Right lobe of liver (tissue), 6 donors: ENCODE results near the gene GALNT15. TPM values are rescaled to one million over a fixed set of nuclear protein-coding genes. Genes with fewer than 3 reads are reported as not detected.

Experiments
- ATAC-seq, 4 donors: fragments of 200-7000 bp; cut with Tn5 transposase; one replicate each; pipeline ENCODE4 v1.9.1; 2020; ENCODE audit warnings: mild to moderate bottlenecking in 4 of 4, moderate library complexity in 4 of 4
- DNase-seq, 3 donors: peaks; one replicate each; pipeline ENCODE4 v3.0.0-alpha.2; 2020
- H3K27ac ChIP-seq, 3 donors: fragments of 200-600 bp; one replicate each; pipeline ENCODE4 v1.8.0; 2022
- H3K27me3 ChIP-seq, 2 donors: fragments of 200-600 bp; one replicate each; pipeline ENCODE4 v1.8.0; 2022
- H3K36me3 ChIP-seq, 4 donors: fragments of 200-600 bp; sonication (generic) in 1 of 4; one replicate each; pipeline versions ENCODE4 v1.5.1 to v1.8.0; 2017 to 2022; ENCODE audit warnings: control low read depth in 1 of 4
- H3K4me1 ChIP-seq, 4 donors: fragments of 200-600 bp; sonication (generic) in 1 of 4; one replicate each; pipeline versions ENCODE4 v1.5.1 to v1.8.0; 2017 to 2022; ENCODE audit warnings: control low read depth in 1 of 4
- H3K4me3 ChIP-seq, 3 donors: fragments of 200-600 bp; one replicate each; pipeline ENCODE4 v1.8.0; 2022
- H3K9me3 ChIP-seq, 4 donors: fragments of 200-600 bp; sonication (generic) in 1 of 4; one replicate each; pipeline versions ENCODE4 v1.5.1 to v1.8.0; 2017 to 2022; ENCODE audit warnings: control low read depth in 1 of 4
- CTCF ChIP-seq, 4 donors: fragments of 200-600 bp in 3 of 4; fragments of 450-650 bp in 1 of 4; IDR thresholded peaks; one replicate each; pipeline versions ENCODE4 v1.5.1 to v1.8.0; 2016 to 2022; ENCODE audit warnings: antibody characterized with exemption in 4 of 4, mild to moderate bottlenecking in 2 of 4
- POLR2A ChIP-seq: fragments of 450-650 bp; IDR thresholded peaks from one replicate; pipeline ENCODE4 v1.6.1; 2017; ENCODE audit warnings: antibody characterized with exemption, mild to moderate bottlenecking
- WGBS: methylation state at CpG from one replicate; pipeline ENCODE4 v1.1.6; 2018; ENCODE audit warnings: low coverage, low lambda C conversion rate; ENCODE audit not compliant: insufficient coverage; ENCODE audit errors: missing lambda C conversion rate; 5-methylcytosine and 5-hydroxymethylcytosine counted together
- intact Hi-C, 2 donors: fragments of 100-400 bp; cut with DNase I; formaldehyde crosslinking; loops; one replicate each; pipeline versions ENCODE4 v1.11.2 to v1.14.1; 2022
- total RNA-seq, 6 experiments: library from RNA; depleted of rRNA in 2 of 6; stranded (reverse); fragments of >200 nt in 2 of 6; fragmentation: NEBNext Ultra II Directional in 3 of 6; extraction: Animal tissue kit (Norgen Biotek cat#: 25700) in 3 of 6; gene quantifications; one replicate each; pipeline versions ENCODE4 v1.1.0 to v1.2.4, GENCODE V29; 2016 to 2023
- donor health status: DM: no; HTN: yes; CAD: no.
- donor health status: DM: no; HTN: no; CAD: no.
- donor health status: DM: no; HTN: no; CAD: no.
- donor health status: DM: no; HTN: yes; CAD: no.
- donor health status: DM: no; HTN: yes; CAD: no.

GALNT15 gene
- total RNA-seq, 6 experiments from 2014 or later: 2.0 to 9.2 (median 4.0) TPM

GRCh38 chr3:16174976-16175901 is 759 bp downstream of the GALNT15 start:
- Histone ChIP-seq H3K4me3 (peak overlapping the region in 2 of 3 donors; percentile 7 to 18), H3K27ac (peak overlapping the region in 2 of 3 donors; percentile 21 to 51), H3K9me3 (no peaks in the 10 kb centered on the region), H3K4me1 (peaks cover 0 to 4% (median 0%) of the 10 kb centered on the region in 4 donors), H3K27me3 (no peaks in the 10 kb centered on the region), H3K36me3 (no peaks in the 10 kb centered on the region)
- WGBS: 58% methylated on average over 5 of the region's 19 CpGs
- ATAC-seq (no peak), DNase-seq (no peak)
- TF ChIP-seq CTCF (IDR thresholded peaks at IDR 0.05) (no peak), POLR2A (no peak)
- intact Hi-C loops: loop anchor here in 1 of 2 donors (5.0 kb wide), 1 partner anchor 123 kb away; no protein-coding TSS in a partner anchor

GRCh38 chr3:16176391-16177030 is 2.0 kb downstream of the GALNT15 start:
- no peak for ATAC-seq
- Histone ChIP-seq H3K27ac (peak overlapping the region in 2 of 3 donors; percentile 47 to 51), H3K4me1 (peaks cover 0 to 4% (median 0%) of the 10 kb centered on the region in 4 donors), H3K4me3 (peak overlapping the region in 2 of 3 donors; percentile 5 to 14), H3K36me3 (no peaks in the 10 kb centered on the region), H3K27me3 (no peaks in the 10 kb centered on the region), H3K9me3 (no peaks in the 10 kb centered on the region)
- DNase-seq: no peak
- intact Hi-C loops: no loop called here
- TF ChIP-seq POLR2A (no peak), CTCF (IDR thresholded peaks at IDR 0.05) (no peak)
- 48% methylated on average over 4 of the region's 6 CpGs for WGBS

- Histone ChIP-seq H3K9me3 (no peaks in the 10 kb centered on the region), H3K27me3 (no peaks in the 10 kb centered on the region), H3K27ac (no peak overlapping the region), H3K36me3 (no peaks in the 10 kb centered on the region), H3K4me3 (peak overlapping the region in 2 of 3 donors; percentile 14 to 16), H3K4me1 (peaks cover 0 to 4% (median 0%) of the 10 kb centered on the region in 4 donors)
- 80% methylated on average over 4 of the region's 4 CpGs for WGBS
- DNase-seq (no peak), ATAC-seq (no peak)
- no peak for TF ChIP-seq CTCF (IDR thresholded peaks at IDR 0.05)
- no peak for TF ChIP-seq POLR2A
- intact Hi-C loops: no loop called here
Measured at GRCh38 chr3:16177382-16177781, 2.9 kb downstream of the GALNT15 start.

DNA sequence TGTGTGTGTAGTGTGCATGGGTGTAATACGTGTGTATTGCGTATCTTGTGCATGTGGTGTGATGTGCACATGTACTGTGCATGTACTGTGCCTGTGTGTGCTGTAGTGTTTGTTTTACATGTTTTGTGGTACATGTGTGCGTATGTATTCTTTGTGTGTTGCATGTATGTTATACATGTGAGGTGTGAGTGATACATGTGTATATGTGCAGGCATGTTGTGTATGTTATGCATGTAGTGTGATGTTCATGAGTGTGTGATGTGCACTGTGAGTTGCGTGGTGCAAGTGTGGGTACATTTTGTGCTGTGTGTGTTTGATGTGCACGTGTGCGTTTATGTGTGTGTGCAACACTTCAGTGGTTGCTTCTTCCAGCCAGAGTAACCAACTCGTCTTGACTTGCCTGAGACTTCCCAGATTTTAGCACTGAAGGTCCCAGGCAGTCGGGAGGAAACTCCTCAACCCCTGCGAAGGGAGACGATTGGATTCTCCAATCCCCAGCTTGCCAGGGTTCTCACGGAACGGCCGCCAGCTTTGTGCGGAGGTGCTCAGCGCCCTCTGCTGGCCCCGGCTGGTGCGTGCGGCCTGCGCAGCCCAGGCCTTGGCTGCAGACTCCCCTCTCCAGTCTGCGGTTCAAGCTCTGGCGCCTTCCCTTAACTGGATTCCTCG is 3.6 kb downstream of the GALNT15 start:
- H3K4me1 ChIP-seq: peaks cover 0 to 4% (median 0%) of the 10 kb centered on the region in 4 donors
- no peaks in the 10 kb centered on the region for H3K36me3 ChIP-seq
- peak; percentile 84 to 89 (median 88) for ATAC-seq
- intact Hi-C loops: no loop called here
- no peak overlapping the region for H3K27ac ChIP-seq
- H3K9me3 ChIP-seq: no peaks in the 10 kb centered on the region
- TF ChIP-seq POLR2A (no peak), CTCF (IDR thresholded peaks at IDR 0.05) (peak; percentile 93 to 98 (median 98))
- peak overlapping the region in 1 of 3 donors; percentile 16 for H3K4me3 ChIP-seq
- H3K27me3 ChIP-seq: no peaks in the 10 kb centered on the region
- DNase-seq: peak; percentile 80 to 83 (median 82)
- 51% methylated on average over 6 of the region's 22 CpGs for WGBS
